ENCODE results near the gene NFKBIB. TPM values are rescaled to one million over a fixed set of nuclear protein-coding genes. Genes with fewer than 3 reads are reported as not detected.
A peak's percentile ranks its signal among the peaks of the same experiment; 100 is the strongest.

The NFKBIB gene
- polyA plus RNA-seq, 2 of the 4 experiments (the other 2 are of a cell fraction), result 35.0 to 61.7 TPM

DNA sequence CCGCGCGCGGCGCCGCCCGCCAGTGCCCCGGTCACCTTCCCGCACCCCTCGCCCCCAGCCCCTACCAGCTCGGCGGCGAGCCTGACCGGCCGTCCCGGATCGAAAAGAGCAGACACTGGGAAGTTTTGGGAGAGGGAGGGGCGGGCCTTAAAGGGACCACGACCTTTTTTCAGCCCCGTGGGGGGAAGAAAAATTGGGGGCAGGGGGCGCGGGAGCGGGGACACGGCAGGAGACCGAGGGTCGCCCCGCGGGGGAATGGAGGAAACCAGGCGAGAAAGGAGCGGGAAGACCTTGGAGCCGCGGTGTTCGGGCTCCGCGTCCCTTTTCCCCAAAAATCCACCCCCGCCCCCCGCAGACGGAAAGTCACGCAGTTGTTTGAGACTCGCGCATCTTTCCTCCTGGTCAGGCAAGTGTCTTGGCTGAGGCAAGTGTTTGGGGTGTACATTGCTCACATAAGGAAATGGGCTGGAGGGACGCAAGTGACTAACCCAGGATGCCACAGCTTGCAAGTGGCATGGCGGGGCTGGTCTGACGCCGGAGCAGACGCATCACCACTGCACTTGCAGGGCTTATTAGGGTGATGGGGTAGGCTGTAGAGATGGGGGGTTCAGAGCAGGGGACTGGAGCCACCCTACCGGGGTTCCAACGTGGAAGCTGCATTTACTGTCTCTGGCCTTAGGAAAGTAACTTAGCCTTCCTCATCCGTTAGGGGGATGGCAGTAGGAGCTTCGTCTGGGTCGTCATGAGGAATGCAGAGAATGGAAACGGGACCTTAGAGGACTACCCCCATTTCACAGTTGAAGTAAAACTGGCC is 47.3 kb upstream of the NFKBIB start:
- 2% methylated on average over 31 of the region's 52 CpGs for WGBS (ENCODE audit: missing lambda C conversion rate)
- Histone ChIP-seq H3K27ac (peak overlapping the region; percentile 93 to 95), H3K9me3 (no peaks in the 10 kb centered on the region), H3K4me3 (peak overlapping the region; percentile 64), H3K4me1 (peaks cover 25% of the 10 kb centered on the region), H3K4me2 (peak overlapping the region; percentile 70)
- FAIRE-seq, result peak; percentile 96
- peak; percentile 4 to 20 for ATAC-seq
- ChIA-PET POLR2A (interaction anchor here (0.6 to 3.2 kb wide), 22 partner anchors 10 to 478 kb away, joined by 3 to 26 read pairs (median 5); partner anchors contain the start of genes ACTN4, ECH1, EIF3K and FAM98C), CTCF (interaction anchor here (0.6 to 4.3 kb wide), 25 partner anchors 10 to 449 kb away, joined by 3 to 51 read pairs (median 4); partner anchors contain the start of genes ECH1, FAM98C, MRPS12 and SARS2)
- no peak for TF ChIP-seq HOXB13 (CRISPR knock-in tag; IDR thresholded peaks at IDR 0.05; ENCODE audit: low read depth)
- no peak for TF ChIP-seq FOSL2 (IDR thresholded peaks at IDR 0.05)
- TF ChIP-seq FOSL2 (CRISPR knock-in tag; IDR thresholded peaks at IDR 0.05), result peak; percentile 67
- TF ChIP-seq, protein P1, sequence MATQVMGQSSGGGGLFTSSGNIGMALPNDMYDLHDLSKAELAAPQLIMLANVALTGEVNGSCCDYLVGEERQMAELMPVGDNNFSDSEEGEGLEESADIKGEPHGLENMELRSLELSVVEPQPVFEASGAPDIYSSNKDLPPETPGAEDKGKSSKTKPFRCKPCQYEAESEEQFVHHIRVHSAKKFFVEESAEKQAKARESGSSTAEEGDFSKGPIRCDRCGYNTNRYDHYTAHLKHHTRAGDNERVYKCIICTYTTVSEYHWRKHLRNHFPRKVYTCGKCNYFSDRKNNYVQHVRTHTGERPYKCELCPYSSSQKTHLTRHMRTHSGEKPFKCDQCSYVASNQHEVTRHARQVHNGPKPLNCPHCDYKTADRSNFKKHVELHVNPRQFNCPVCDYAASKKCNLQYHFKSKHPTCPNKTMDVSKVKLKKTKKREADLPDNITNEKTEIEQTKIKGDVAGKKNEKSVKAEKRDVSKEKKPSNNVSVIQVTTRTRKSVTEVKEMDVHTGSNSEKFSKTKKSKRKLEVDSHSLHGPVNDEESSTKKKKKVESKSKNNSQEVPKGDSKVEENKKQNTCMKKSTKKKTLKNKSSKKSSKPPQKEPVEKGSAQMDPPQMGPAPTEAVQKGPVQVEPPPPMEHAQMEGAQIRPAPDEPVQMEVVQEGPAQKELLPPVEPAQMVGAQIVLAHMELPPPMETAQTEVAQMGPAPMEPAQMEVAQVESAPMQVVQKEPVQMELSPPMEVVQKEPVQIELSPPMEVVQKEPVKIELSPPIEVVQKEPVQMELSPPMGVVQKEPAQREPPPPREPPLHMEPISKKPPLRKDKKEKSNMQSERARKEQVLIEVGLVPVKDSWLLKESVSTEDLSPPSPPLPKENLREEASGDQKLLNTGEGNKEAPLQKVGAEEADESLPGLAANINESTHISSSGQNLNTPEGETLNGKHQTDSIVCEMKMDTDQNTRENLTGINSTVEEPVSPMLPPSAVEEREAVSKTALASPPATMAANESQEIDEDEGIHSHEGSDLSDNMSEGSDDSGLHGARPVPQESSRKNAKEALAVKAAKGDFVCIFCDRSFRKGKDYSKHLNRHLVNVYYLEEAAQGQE (IDR thresholded peaks at IDR 0.05), result peak; percentile 68
- peak; percentile 89 for TF ChIP-seq POLR2A (IDR thresholded peaks at IDR 0.05; ENCODE audit: low read length)
- no peak for TF ChIP-seq RNF2 (IDR thresholded peaks at IDR 0.05; ENCODE audit: borderline replicate concordance, low read depth)
- peak; percentile 82 for TF ChIP-seq MAX (IDR thresholded peaks at IDR 0.05)
- TF ChIP-seq ZC3H11A (IDR thresholded peaks at IDR 0.05), result 0 out of 2 replicates have a peak, but pooled peaks have one; percentile 7
- TF ChIP-seq, protein P2, sequence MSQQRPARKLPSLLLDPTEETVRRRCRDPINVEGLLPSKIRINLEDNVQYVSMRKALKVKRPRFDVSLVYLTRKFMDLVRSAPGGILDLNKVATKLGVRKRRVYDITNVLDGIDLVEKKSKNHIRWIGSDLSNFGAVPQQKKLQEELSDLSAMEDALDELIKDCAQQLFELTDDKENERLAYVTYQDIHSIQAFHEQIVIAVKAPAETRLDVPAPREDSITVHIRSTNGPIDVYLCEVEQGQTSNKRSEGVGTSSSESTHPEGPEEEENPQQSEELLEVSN (IDR thresholded peaks at IDR 0.05; ENCODE audit: borderline replicate concordance, low read depth), result peak; percentile 50; the same call in 1 of the 2 replicates
- TF ChIP-seq, protein P3, sequence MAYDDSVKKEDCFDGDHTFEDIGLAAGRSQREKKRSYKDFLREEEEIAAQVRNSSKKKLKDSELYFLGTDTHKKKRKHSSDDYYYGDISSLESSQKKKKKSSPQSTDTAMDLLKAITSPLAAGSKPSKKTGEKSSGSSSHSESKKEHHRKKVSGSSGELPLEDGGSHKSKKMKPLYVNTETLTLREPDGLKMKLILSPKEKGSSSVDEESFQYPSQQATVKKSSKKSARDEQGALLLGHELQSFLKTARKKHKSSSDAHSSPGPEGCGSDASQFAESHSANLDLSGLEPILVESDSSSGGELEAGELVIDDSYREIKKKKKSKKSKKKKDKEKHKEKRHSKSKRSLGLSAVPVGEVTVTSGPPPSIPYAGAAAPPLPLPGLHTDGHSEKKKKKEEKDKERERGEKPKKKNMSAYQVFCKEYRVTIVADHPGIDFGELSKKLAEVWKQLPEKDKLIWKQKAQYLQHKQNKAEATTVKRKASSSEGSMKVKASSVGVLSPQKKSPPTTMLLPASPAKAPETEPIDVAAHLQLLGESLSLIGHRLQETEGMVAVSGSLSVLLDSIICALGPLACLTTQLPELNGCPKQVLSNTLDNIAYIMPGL (CRISPR knock-in tag; IDR thresholded peaks at IDR 0.05; ENCODE audit: borderline replicate concordance), result 0 out of 2 replicates have a peak, but pooled peaks have one; percentile 26
- peak; percentile 62 for TF ChIP-seq PHF8 (IDR thresholded peaks at IDR 0.05; ENCODE audit: borderline replicate concordance, low read depth)
- TF ChIP-seq CHD2 (IDR thresholded peaks at IDR 0.05; ENCODE audit: low read length, partially characterized antibody), result no peak
- 0 out of 2 replicates have a peak, but pooled peaks have one; percentile 17 for TF ChIP-seq FOXS1 (CRISPR knock-in tag; IDR thresholded peaks at IDR 0.05)
- TF ChIP-seq FOSB (CRISPR knock-in tag; IDR thresholded peaks at IDR 0.05), result 0 out of 2 replicates have a peak, but pooled peaks have one; percentile 12
- TF ChIP-seq, protein P4, sequence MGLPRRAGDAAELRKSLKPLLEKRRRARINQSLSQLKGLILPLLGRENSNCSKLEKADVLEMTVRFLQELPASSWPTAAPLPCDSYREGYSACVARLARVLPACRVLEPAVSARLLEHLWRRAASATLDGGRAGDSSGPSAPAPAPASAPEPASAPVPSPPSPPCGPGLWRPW (IDR thresholded peaks at IDR 0.05), result no peak
- TF ChIP-seq RAD21 (conservative IDR thresholded peaks at IDR 0.05 in 1 of 2, IDR thresholded peaks at IDR 0.05 in 1 of 2), result no peak; a peak in 1 of 5 replicates
- 0 out of 3 replicates have a peak, but pooled peaks have one; percentile 17 for TF ChIP-seq CTCF (IDR thresholded peaks at IDR 0.05)
- TF ChIP-seq MYC (IDR thresholded peaks at IDR 0.05; ENCODE audit: borderline replicate concordance, low read length), result peak; percentile 67
- TF ChIP-seq TFCP2L1 (CRISPR knock-in tag; IDR thresholded peaks at IDR 0.05), result peak; percentile 75; the same call in 1 of the 2 replicates
- 0 out of 2 replicates have a peak, but pooled peaks have one; percentile 27 for TF ChIP-seq CHD4 (IDR thresholded peaks at IDR 0.05; ENCODE audit: borderline replicate concordance)
- TF ChIP-seq PBX3 (IDR thresholded peaks at IDR 0.05), result peak; percentile 70; the same call in 1 of the 2 replicates
- peak; percentile 47 to 80 for TF ChIP-seq JUN (IDR thresholded peaks at IDR 0.05)
- peak; percentile 55 for TF ChIP-seq RARB (CRISPR knock-in tag; IDR thresholded peaks at IDR 0.05)
- no peak for TF ChIP-seq NPAS2 (CRISPR knock-in tag; IDR thresholded peaks at IDR 0.05; ENCODE audit: borderline replicate concordance)
- peak; percentile 85; the same call in 1 of the 2 replicates for TF ChIP-seq TP53 (CRISPR knock-in tag; IDR thresholded peaks at IDR 0.05)
- TF ChIP-seq EHF (CRISPR knock-in tag; IDR thresholded peaks at IDR 0.05), result peak; percentile 43; the same call in 1 of the 2 replicates
- TF ChIP-seq HOXA7 (CRISPR knock-in tag; IDR thresholded peaks at IDR 0.05), result peak; percentile 68; the same call in 1 of the 2 replicates
- DNase-seq (ENCODE audit: low read depth in 1 of 2, low spot score in 1 of 2), result peak; percentile 86 to 89

Measured in A549 (cell line).